Progenitor cell of endocrine pancreas (in vitro differentiated cells): Measurements from ENCODE around the gene GSTO2. TPM values are rescaled to one million over a fixed set of nuclear protein-coding genes. Genes with fewer than 3 reads are reported as not detected.

Experiments used
- DNase-seq: peaks from one replicate; pipeline ENCODE4 v3.0.0; 2021; ENCODE audit warnings: low spot score; ENCODE audit not compliant: unreplicated experiment
- H3K27ac Mint-ChIP-seq: 2 replicates; pipeline ENCODE4 v1.8.0; 2021; ENCODE audit warnings: mild to moderate bottlenecking, moderate library complexity, mixed read lengths
- H3K27me3 Mint-ChIP-seq: 2 replicates; pipeline ENCODE4 v1.8.0; 2021; ENCODE audit warnings: mixed read lengths
- H3K36me3 Mint-ChIP-seq: 2 replicates; pipeline ENCODE4 v1.8.0; 2022; ENCODE audit warnings: mixed read lengths; ENCODE audit not compliant: insufficient read depth
- H3K4me1 Mint-ChIP-seq: 2 replicates; pipeline ENCODE4 v1.8.0; 2021; ENCODE audit warnings: low read depth, mixed read lengths
- H3K4me3 Mint-ChIP-seq: 2 replicates; pipeline ENCODE4 v1.8.0; 2021; ENCODE audit warnings: low read depth, mild to moderate bottlenecking, moderate library complexity, mixed read lengths
- H3K9me3 Mint-ChIP-seq: 2 replicates; pipeline ENCODE4 v1.8.0; 2021; ENCODE audit warnings: low read depth, mixed read lengths
- CTCF ChIP-seq: fragments of 200-600 bp; sonication (generic); IDR thresholded peaks from one replicate; pipeline ENCODE4 v1.5.0; 2021; ENCODE audit warnings: antibody characterized with exemption, mild to moderate bottlenecking; ENCODE audit not compliant: unreplicated experiment
- total RNA-seq: library from RNA; stranded (reverse); gene quantifications from 2 replicates; pipeline ENCODE4 v1.2.1, GENCODE V29; 2021

Gene GSTO2
- total RNA-seq, 1 donor from 2014 or later, result 9.8 TPM

- no peak overlapping the region for H3K4me3 Mint-ChIP-seq
- H3K27ac Mint-ChIP-seq, result no peak overlapping the region
- no peak for DNase-seq
- peaks cover 9% of the 10 kb centered on the region for H3K27me3 Mint-ChIP-seq
- H3K36me3 Mint-ChIP-seq, result peaks cover 1% of the 10 kb centered on the region
- no peaks in the 10 kb centered on the region for H3K9me3 Mint-ChIP-seq
- H3K4me1 Mint-ChIP-seq, result peaks cover 5% of the 10 kb centered on the region
- no peak for TF ChIP-seq CTCF
Observed at GRCh38 chr10:104276192-104276591, 7.2 kb downstream of the GSTO2 start.

GRCh38 chr10:104277785-104278184 is 8.8 kb downstream of the GSTO2 start:
- no peak for DNase-seq
- Mint-ChIP-seq H3K9me3 (no peaks in the 10 kb centered on the region), H3K4me3 (no peak overlapping the region), H3K4me1 (peaks cover 7% of the 10 kb centered on the region), H3K27me3 (peaks cover 9% of the 10 kb centered on the region), H3K36me3 (peaks cover 1% of the 10 kb centered on the region), H3K27ac (no peak overlapping the region)
- no peak for TF ChIP-seq CTCF

- H3K4me3 Mint-ChIP-seq, result no peak overlapping the region
- DNase-seq, result no peak
- peaks cover 4% of the 10 kb centered on the region for H3K4me1 Mint-ChIP-seq
- H3K27ac Mint-ChIP-seq, result no peak overlapping the region
- TF ChIP-seq CTCF, result no peak
- H3K36me3 Mint-ChIP-seq, result peaks cover 1% of the 10 kb centered on the region
- no peaks in the 10 kb centered on the region for H3K9me3 Mint-ChIP-seq
- peaks cover 9% of the 10 kb centered on the region for H3K27me3 Mint-ChIP-seq
Observed at GRCh38 chr10:104279550-104280259, 10.7 kb downstream of the GSTO2 start.

- TF ChIP-seq CTCF, result no peak
- Mint-ChIP-seq H3K4me1 (peaks cover 2% of the 10 kb centered on the region), H3K27me3 (no peaks in the 10 kb centered on the region)
Observed at GRCh38 chr10:104281694-104282093, 12.7 kb downstream of the GSTO2 start.

GRCh38 chr10:104284846-104285245 is 15.9 kb downstream of the GSTO2 start:
- Mint-ChIP-seq H3K4me3 (no peak overlapping the region), H3K36me3 (peaks cover 1% of the 10 kb centered on the region), H3K27me3 (peaks cover 3% of the 10 kb centered on the region), H3K4me1 (peaks cover 2% of the 10 kb centered on the region), H3K27ac (no peak overlapping the region), H3K9me3 (no peaks in the 10 kb centered on the region)
- no peak for DNase-seq
- TF ChIP-seq CTCF, result no peak

More at GRCh38 chr10:104281694-104282093, 12.7 kb downstream of the GSTO2 start:
- no peak for DNase-seq
- no peak overlapping the region for H3K4me3 Mint-ChIP-seq
- peaks cover 1% of the 10 kb centered on the region for H3K36me3 Mint-ChIP-seq
- no peaks in the 10 kb centered on the region for H3K9me3 Mint-ChIP-seq
- H3K27ac Mint-ChIP-seq, result no peak overlapping the region
